DOHH2 (cell line): ENCODE measurements around the gene OXCT2.

Experiments
- CTCF ChIP-seq: fragments of 200-600 bp; sonication (generic); IDR thresholded peaks from one replicate; pipeline ENCODE4 v1.5.1; 2014; ENCODE audit warnings: antibody characterized with exemption, mild to moderate bottlenecking, low read depth, low read length; ENCODE audit not compliant: poor library complexity, severe bottlenecking
- EZH2phosphoT487 ChIP-seq: fragments of 200-600 bp; sonication (generic); IDR thresholded peaks from 2 replicates; pipeline ENCODE4 v1.6.1; 2017; ENCODE audit warnings: borderline replicate concordance, mild to moderate bottlenecking, antibody characterized with exemption, low read length, moderate library complexity, mixed read lengths

GRCh38 chr1:39729030-39729429, 42.1 kb downstream of the OXCT2 start:
- TF ChIP-seq CTCF (no peak), EZH2phosphoT487 (no peak)
